HG03045 (cell line): ENCODE measurements around the gene REG3A.

Experiments used
- ATAC-seq: cut with Tn5 transposase; IDR thresholded peaks from one replicate; pipeline ENCODE4 v1.9.1; 2021; ENCODE audit warnings: mild to moderate bottlenecking, moderate library complexity; ENCODE audit not compliant: unreplicated experiment

Gene REG3A

GRCh38 chr2:79122676-79123075, 36.9 kb downstream of the REG3A start:
- no peak for ATAC-seq

GRCh38 chr2:79120194-79120713, 39.3 kb downstream of the REG3A start, which contains the start of gene REG1A:
Gene REG1A (plus strand): TSS chr2:79120488. CDS start chr2:79120862, 374 bp downstream.
- no peak for ATAC-seq

- ATAC-seq = no peak
Measured at GRCh38 chr2:79116997-79117928, 42.3 kb downstream of the REG3A start.

GRCh38 chr2:79114797-79115494, 44.6 kb downstream of the REG3A start:
- no peak for ATAC-seq

GRCh38 chr2:79112269-79112668, 47.3 kb downstream of the REG3A start:
- ATAC-seq = no peak
